Stimulated activated naive CD4-positive, alpha-beta T cell treated with Interleukin-2 at 50 U/mL for 16 hours (primary cell): ENCODE data around the gene CCND1.
"Not testable (repeated sequence)": the region's sequence is repeated elsewhere in the genome, so short reads cannot be mapped to it uniquely, and the experiment has no call there.

Experiments used
- DNase-seq: peaks from one replicate; lab custom pipeline; 2025; lab: John Stamatoyannopoulos, UW

CCND1 gene

GRCh38 chr11:69618237-69618636, 22.7 kb upstream of the CCND1 start:
- no peak for DNase-seq

- no peak for DNase-seq
Measured at GRCh38 chr11:69620683-69621290, 20.2 kb upstream of the CCND1 start.

- DNase-seq: not testable (repeated sequence)
Measured at GRCh38 chr11:69622097-69622681, 18.8 kb upstream of the CCND1 start.

GRCh38 chr11:69624293-69624692, 16.7 kb upstream of the CCND1 start:
- no peak for DNase-seq

GRCh38 chr11:69625476-69625875, 15.5 kb upstream of the CCND1 start:
- no peak for DNase-seq

GRCh38 chr11:69627551-69627950, 13.4 kb upstream of the CCND1 start:
- DNase-seq: no peak

- DNase-seq: no peak
Measured at GRCh38 chr11:69630017-69630416, 10.9 kb upstream of the CCND1 start.

- no peak for DNase-seq
Measured at GRCh38 chr11:69630424-69630823, 10.5 kb upstream of the CCND1 start.

- no peak for DNase-seq
Measured at GRCh38 chr11:69632900-69633299, 8.1 kb upstream of the CCND1 start.

GRCh38 chr11:69634069-69634468, 6.9 kb upstream of the CCND1 start:
- DNase-seq: no peak

- no peak for DNase-seq
Measured at GRCh38 chr11:69634590-69634989, 6.4 kb upstream of the CCND1 start.

GRCh38 chr11:69635195-69635594, 5.8 kb upstream of the CCND1 start:
- DNase-seq: no peak

- no peak for DNase-seq
Measured at GRCh38 chr11:69635804-69636511, 5.0 kb upstream of the CCND1 start.

- no peak for DNase-seq
Measured at GRCh38 chr11:69636512-69637197, 4.3 kb upstream of the CCND1 start.

- no peak for DNase-seq
Measured at GRCh38 chr11:69637198-69637940, 3.6 kb upstream of the CCND1 start.

GRCh38 chr11:69637941-69638871, 2.8 kb upstream of the CCND1 start:
- DNase-seq: no peak

GRCh38 chr11:69638941-69639681, 1.8 kb upstream of the CCND1 start:
- no peak for DNase-seq

GRCh38 chr11:69639831-69640230, 1.1 kb upstream of the CCND1 start:
- DNase-seq: no peak

- no peak for DNase-seq
Measured at GRCh38 chr11:69640260-69640994, 529 bp upstream of the CCND1 start.
